Smooth muscle cell (in vitro differentiated cells): ENCODE measurements around the gene HSPA1A. TPM values are rescaled to one million over a fixed set of nuclear protein-coding genes. Genes with fewer than 3 reads are reported as not detected.

Experiments
- DNase-seq: peaks from one replicate; lab custom pipeline; 2025; ENCODE audit not compliant: unreplicated experiment; lab: John Stamatoyannopoulos, UW
- H2AFZ ChIP-seq: fragments of 200-600 bp; sonication (generic); 2 replicates; pipeline ENCODE4 v1.6.0; 2016; ENCODE audit warnings: antibody characterized with exemption, low read depth, mild to moderate bottlenecking
- H3F3A ChIP-seq: fragments of 200-600 bp; sonication (generic); 2 replicates; pipeline ENCODE4 v1.6.0; 2017; ENCODE audit warnings: antibody characterized with exemption, low read depth
- H3K27ac ChIP-seq: fragments of 200-600 bp; sonication (generic); 2 replicates; pipeline ENCODE4 v1.5.1; 2016; ENCODE audit warnings: low read depth, mild to moderate bottlenecking
- H3K27me3 ChIP-seq: fragments of 200-600 bp; sonication (generic); 2 replicates; pipeline ENCODE4 v1.6.1; 2016; ENCODE audit warnings: low read depth, mild to moderate bottlenecking
- H3K36me3 ChIP-seq: fragments of 200-600 bp; sonication (generic); 2 replicates; pipeline ENCODE4 v1.5.1; 2016; ENCODE audit warnings: low read depth
- H3K4me1 ChIP-seq: fragments of 200-600 bp; sonication (generic); 2 replicates; pipeline ENCODE4 v1.5.1; 2016; ENCODE audit warnings: low read depth
- H3K4me2 ChIP-seq: fragments of 200-600 bp; sonication (generic); 2 replicates; pipeline ENCODE4 v1.6.0; 2016; ENCODE audit warnings: mild to moderate bottlenecking
- H3K4me3 ChIP-seq: fragments of 200-600 bp; sonication (generic); 2 replicates; pipeline ENCODE4 v1.5.1; 2016; ENCODE audit warnings: mild to moderate bottlenecking
- H3K79me2 ChIP-seq: fragments of 200-600 bp; sonication (generic); 2 replicates; pipeline ENCODE4 v1.6.0; 2016; ENCODE audit warnings: low read depth, mild to moderate bottlenecking
- H3K9ac ChIP-seq: fragments of 200-600 bp; sonication (generic); 2 replicates; pipeline ENCODE4 v1.6.0; 2016; ENCODE audit warnings: low read depth
- H3K9me3 ChIP-seq: fragments of 200-600 bp; sonication (generic); replicated peaks from 2 replicates; pipeline ENCODE4 v1.5.1; 2016; ENCODE audit warnings: low read depth
- H4K20me1 ChIP-seq: fragments of 200-600 bp; sonication (generic); 2 replicates; pipeline ENCODE4 v1.6.0; 2016; ENCODE audit warnings: low read depth
- CTCF ChIP-seq: fragments of 200-600 bp; sonication (generic); IDR thresholded peaks from 2 replicates; pipeline ENCODE4 v1.5.1; 2017; ENCODE audit warnings: borderline replicate concordance, mild to moderate bottlenecking, antibody characterized with exemption; ENCODE audit not compliant: insufficient read depth, poor library complexity, severe bottlenecking
- WGBS: methylation state at CpG from one replicate; pipeline ENCODE4 v1.1.7; 2016; ENCODE audit warnings: low lambda C conversion rate; 5-methylcytosine and 5-hydroxymethylcytosine counted together
- polyA plus RNA-seq: library from polyadenylated mRNA; unstranded; fragments of >200 nt; fragmentation: Nextera tagmentation; extraction: Ambion mirVana; gene quantifications from 2 replicates; pipeline ENCODE4 v1.2.1, GENCODE V29; 2016
- total RNA-seq: library from RNA; depleted of rRNA; stranded (reverse); fragments of >200 nt; gene quantifications from 2 replicates; pipeline ENCODE4 v1.2.3, GENCODE V29; 2014

HSPA1A gene
- total and polyA plus RNA-seq, 2 experiments from 2014 or later = 52.6 to 61.2 TPM

GRCh38 chr6:31830886-31831335, 15.6 kb downstream of the HSPA1A start:
- Histone ChIP-seq H3K4me2 (peak overlapping the region; percentile 94), H4K20me1 (peaks cover 9% of the 10 kb centered on the region), H3F3A (peaks cover 14% of the 10 kb centered on the region), H3K9ac (peak overlapping the region; percentile 70), H3K36me3 (no peaks in the 10 kb centered on the region), H3K4me3 (peak overlapping the region; percentile 86), H3K9me3 (no peaks in the 10 kb centered on the region), H3K27ac (no peak overlapping the region), H3K4me1 (peaks cover 10% of the 10 kb centered on the region), H3K27me3 (no peaks in the 10 kb centered on the region), H2AFZ (no peak overlapping the region), H3K79me2 (peaks cover 34% of the 10 kb centered on the region)
- 68% methylated on average over 6 of the region's 6 CpGs for WGBS
- DNase-seq = no peak
- no peak for TF ChIP-seq CTCF

- no peaks in the 10 kb centered on the region for H3K27me3 ChIP-seq
- peaks cover 10% of the 10 kb centered on the region for H3K4me1 ChIP-seq
- H3K9ac ChIP-seq = no peak overlapping the region
- peaks cover 15% of the 10 kb centered on the region for H4K20me1 ChIP-seq
- H3K4me3 ChIP-seq = peak overlapping the region; percentile 86
- H3K9me3 ChIP-seq = no peaks in the 10 kb centered on the region
- H3F3A ChIP-seq = peaks cover 7% of the 10 kb centered on the region
- H3K79me2 ChIP-seq = peaks cover 40% of the 10 kb centered on the region
- peak overlapping the region; percentile 94 for H3K4me2 ChIP-seq
- no peak overlapping the region for H2AFZ ChIP-seq
- DNase-seq = no peak
- 94% methylated on average over 15 of the region's 15 CpGs for WGBS
- H3K36me3 ChIP-seq = no peaks in the 10 kb centered on the region
- H3K27ac ChIP-seq = no peak overlapping the region
- TF ChIP-seq CTCF = no peak
Observed at GRCh38 chr6:31831350-31832215, 16.2 kb downstream of the HSPA1A start.

- H3F3A ChIP-seq = peaks cover 25% of the 10 kb centered on the region
- H3K27ac ChIP-seq = peak overlapping the region; percentile 98
- peak; percentile 62 for DNase-seq
- H3K4me3 ChIP-seq = peak overlapping the region; percentile 75
- H3K27me3 ChIP-seq = no peaks in the 10 kb centered on the region
- peak overlapping the region; percentile 96 for H3K9ac ChIP-seq
- H2AFZ ChIP-seq = peak overlapping the region; percentile 64
- 1% methylated on average over 59 of the region's 59 CpGs for WGBS
- TF ChIP-seq CTCF = no peak
- H4K20me1 ChIP-seq = peaks cover 44% of the 10 kb centered on the region
- peak overlapping the region; percentile 96 for H3K4me2 ChIP-seq
- peaks cover 27% of the 10 kb centered on the region for H3K4me1 ChIP-seq
- H3K36me3 ChIP-seq = peaks cover 12% of the 10 kb centered on the region
- H3K79me2 ChIP-seq = peaks cover 57% of the 10 kb centered on the region
- no peaks in the 10 kb centered on the region for H3K9me3 ChIP-seq
Observed at GRCh38 chr6:31834367-31835250, 19.3 kb downstream of the HSPA1A start.
